Activated CD4-positive, CD25-positive, alpha-beta regulatory T cell treated with anti-CD3 and anti-CD28 coated beads, Interleukin-2, amount 50 U/mL, for 16 hours (primary cell): ENCODE data around the gene CMIP.
"Not testable (repeated sequence)": the region's sequence is repeated elsewhere in the genome, so short reads cannot be mapped to it uniquely, and the experiment has no call there.

Experiments
- DNase-seq: peaks from one replicate; pipeline ENCODE4 v3.0.0-alpha.2; 2020; ENCODE audit warnings: low read depth, low spot score

Gene CMIP

DNA sequence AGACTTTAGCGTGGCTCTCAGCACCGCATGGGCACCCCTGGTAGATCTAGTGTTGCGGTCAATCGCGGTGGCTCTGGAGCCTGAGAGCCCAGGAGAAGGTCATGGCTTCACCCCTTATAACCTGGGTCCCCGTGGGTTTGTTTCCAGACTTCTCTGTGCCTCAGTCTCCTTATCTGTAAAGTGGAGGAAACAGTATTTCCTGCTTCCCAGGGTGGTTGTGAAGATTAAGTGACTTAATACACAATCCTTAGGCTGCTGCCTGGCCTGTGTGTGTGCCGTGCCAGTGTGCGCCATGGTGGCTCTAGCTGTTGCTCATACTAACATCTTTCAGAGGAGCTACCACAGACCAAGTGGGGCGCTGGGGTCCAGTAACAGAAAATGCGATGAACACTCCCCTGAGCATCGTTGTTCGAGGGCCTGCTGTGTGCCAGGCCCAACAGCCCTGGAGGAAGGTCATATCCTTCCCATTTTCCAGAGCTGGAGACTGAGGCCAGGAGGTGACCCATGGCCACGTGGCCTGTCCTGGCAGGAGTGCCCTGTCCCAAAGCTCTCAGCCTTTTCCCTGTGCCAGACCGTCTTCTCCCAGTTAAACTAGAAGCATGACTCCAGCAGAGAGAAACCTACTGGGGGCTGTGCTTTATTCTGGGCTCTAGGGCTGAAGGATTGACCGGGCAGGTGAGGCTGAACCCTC is 70.1 kb downstream of the CMIP start:
- DNase-seq = no peak

DNA sequence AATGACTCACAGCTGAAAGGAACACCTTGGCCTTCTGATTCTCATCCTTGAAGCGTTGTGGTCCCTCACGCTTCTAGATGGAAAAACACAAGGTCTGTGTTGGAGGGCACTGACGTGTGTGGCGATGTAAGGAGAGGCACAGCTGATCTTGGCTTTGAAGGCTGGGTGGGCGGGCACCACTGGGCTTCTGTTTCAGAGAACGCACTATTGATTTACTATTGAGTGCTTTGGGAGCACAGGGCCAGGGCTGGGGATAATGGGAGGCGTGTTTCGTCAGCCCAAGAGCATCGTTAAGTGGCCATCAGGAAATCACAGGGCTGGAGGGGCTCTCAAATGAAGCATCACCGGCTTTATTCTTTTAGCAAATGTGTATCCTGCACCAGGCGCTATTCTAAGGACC is 70.7 kb downstream of the CMIP start:
- DNase-seq = no peak

DNA sequence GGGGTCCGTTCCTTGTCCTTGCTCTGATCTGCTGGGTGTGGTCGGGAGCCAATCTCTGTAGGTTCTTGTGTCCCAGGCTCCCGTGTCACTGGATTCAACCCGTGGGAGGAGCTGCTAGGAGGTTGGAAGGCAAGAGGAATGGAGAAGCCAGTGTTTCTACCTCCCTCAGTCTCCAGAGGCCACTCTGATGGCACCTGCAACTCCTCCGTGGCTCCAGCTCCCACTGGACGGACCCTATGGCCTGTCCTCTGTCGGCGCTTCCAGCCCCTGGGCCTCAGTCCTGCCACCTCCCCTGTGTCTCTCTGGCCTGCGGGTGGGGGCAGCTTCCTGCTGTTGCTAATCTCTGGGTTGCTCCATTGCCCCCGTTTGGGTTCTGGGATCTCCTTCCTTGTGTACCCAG is 71.1 kb downstream of the CMIP start:
- no peak for DNase-seq

DNA sequence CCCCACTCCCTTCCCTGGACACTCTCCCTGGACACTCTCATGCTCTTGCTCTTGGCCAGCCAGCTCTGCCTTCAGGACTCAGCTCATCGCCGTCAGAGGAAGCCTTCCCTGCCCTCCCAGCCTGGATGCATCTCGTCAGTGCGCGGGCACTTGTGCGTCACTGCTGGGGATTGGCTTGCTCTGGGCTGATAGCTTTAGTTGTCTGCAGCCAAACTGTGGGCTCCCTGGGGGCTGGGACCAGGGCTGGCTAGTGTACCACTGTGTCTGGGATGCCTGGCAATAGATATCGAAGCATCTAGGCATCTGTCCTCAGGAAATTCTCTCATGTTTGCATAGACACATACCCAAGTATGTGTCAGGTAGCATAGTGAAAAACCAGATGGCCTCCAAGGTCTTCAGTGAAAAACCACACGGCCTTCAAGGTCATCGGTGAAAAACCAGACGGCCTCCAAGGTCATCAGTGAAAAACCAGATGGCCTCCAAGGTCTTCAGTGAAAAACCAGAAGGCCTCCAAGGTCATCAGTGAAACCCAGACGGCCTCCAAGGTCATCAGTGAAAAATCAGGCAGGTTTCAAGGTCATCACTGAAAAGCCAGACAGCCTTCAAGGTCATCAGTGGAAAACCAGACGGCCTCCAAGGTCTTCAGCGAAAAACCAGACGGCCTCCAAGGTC is 72.0 kb downstream of the CMIP start:
- DNase-seq = no peak

DNA sequence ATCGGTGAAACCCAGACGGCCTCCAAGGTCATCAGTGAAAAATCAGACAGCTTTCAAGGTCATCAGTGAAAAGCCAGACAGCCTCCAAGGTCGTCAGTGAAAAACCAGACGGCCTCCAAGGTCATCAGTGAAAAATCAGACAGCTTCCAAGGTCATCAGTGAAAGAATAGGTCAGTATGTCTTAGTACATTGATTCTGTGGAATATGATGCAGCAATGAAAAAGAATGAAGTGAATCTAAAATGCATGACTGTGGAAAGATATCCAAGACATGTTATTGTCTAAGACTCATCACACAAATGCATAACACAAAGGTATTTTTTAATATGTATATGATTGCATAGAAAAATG is 72.5 kb downstream of the CMIP start:
- no peak for DNase-seq

DNA sequence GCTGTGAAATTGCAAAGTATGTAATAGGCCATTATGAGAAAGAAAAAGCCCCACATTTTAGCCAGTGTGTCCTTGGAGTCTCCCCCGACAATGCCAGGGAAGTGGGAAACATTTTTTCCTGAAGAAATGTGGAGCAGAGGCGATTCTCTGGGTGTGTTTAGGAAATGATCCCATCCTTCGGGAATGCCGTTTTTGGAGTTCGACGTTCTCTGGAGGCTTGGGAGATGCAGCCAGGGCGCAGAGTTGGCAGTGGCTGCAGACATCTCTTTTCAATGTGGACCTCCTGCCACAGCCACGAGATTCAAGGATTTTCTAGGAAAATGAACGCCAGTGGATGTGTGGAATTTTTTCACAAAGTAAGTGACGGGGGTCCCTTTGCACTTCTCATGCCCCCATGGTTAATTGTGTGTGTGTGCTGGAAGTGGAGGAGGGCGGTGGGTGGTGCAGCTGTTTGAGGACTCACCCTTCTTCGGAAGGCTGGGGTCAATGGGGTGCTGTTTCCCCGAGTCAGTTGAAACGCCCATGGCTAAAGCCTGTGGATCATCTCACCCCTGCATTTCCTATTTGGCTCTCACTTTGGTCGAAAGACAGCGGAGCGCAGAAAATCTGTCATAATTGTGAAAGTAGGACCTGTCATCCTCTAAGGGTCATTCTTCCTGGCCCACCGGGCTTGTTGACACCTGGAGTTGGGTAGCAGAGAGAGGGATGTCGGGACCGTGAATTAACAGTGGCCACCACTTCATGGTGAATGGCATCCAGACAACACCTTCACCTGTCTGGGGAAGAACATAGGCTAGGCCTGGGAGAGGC is 73.2 kb downstream of the CMIP start:
- no peak for DNase-seq

DNA sequence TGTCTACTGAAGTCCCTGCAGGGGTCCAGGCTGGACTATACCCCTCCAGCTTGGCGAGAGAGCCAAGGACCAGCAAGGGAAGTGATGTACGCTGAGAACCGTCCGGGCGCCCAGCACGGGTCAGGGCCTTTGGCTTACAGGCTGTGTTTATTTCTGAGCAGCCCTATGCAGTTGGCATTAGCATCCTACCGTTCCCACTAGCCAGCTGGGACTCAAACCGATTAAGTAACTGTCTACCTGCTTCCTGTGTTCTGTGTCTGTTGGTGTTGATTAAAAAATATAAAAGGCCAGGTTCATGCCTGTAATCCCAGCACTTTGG is 73.8 kb downstream of the CMIP start:
- DNase-seq = no peak

DNA sequence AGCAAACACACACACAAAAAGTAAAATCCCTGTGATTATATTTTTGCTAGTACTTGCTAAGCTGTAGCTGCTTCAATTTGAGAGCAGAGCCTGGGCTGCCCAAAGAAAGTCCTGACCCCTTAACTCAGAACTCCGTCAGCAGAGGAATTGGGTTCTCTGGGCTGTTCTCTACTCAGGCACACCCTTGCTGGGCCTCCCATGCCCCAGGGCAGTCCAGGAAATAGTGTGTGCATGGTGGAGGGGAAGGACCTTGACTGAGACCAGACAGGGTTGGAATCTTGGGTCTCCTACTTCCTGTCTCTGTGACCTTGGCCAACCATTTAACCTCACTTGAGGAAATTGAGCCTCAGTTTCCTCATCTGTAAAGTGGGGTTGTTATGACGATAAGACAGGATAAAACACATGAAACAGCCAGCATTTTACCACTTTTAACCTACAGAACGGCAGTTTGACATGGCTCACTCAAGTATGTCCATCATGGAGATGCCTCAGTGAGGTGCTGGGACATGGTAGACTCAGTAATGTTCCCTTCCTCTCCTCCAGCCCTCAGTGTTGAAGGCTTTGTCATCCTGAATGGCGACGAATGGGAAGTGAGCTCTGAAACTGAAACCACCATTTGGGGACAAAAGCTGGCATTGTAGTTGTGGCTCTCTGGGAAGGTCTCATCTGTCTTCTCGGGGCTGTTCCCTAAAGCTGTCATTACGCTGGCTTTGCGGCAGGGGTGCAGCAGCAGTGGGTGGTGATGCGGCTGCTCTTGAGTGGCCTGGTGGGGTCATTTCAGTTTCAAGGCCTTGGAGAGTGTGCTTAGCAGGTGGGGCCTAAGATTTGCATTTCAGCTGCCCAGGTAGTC is 74.9 kb downstream of the CMIP start:
- no peak for DNase-seq

DNA sequence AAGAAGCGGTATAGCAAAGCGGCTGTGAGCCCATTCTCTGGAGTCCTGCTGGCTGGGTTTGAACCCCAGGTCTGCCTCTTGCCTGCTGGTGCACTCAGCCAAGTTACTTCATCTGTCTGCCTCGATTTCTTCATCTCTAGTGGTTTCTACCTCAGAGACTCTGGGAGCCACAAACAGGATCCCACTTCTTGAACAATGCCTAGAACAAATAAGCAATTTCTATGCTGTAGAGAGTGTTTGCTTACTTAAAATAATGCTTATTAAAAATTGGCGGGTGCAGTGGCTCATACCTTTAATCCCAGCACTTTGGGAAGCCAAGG is 75.5 kb downstream of the CMIP start:
- DNase-seq = no peak

DNA sequence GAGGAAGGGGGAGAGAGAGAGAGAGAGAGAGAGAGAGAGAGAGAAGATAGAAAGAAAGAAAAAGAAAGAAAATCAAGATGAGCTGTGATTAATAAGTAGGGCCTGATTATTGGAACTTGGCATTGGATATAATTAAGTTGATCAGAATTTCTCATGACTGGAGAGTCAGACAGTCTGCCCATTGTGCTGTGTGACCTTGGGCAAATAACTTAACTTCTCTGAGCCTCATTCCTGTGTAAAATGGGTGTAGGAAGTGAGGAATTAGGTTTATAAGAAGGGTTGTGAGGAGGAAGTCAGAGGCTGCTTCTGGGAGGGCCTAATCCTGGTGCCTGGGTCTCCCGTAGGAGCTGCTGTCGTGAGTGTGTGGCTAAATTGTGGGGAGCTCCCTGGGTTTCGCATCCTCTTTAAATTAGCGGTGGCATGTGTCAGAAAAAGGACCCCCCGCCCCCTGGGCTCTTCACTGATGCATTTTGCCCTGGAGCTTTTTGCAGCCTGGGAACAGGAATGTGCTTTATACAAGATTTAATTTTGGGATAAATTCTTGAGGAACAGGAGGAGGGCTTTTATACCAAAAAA is 76.0 kb downstream of the CMIP start:
- no peak for DNase-seq

DNA sequence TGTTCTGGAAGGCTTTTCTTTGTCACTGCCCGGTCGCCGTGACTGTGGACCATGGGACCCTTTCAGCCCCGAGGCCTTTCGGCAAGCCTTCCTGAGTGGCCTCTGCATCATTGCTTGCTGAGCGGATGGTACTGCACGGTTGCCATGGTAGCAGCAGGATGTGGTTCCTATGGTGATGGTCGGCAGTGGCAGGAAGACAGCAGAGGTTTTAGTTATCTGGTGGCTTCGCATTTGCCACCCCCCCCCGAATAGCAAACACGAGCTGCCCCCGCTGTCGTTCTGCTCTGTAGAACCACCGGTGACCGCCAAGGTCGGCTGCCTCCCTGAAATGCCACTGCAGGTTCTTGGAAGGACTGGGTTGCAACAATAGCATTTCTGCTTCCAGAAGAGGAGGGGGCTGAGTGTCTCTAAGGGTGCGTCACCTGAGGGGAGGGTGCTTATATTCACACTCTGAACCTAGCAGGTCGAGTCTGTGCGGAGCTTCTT is 76.6 kb downstream of the CMIP start:
- peak; percentile 45 for DNase-seq

DNA sequence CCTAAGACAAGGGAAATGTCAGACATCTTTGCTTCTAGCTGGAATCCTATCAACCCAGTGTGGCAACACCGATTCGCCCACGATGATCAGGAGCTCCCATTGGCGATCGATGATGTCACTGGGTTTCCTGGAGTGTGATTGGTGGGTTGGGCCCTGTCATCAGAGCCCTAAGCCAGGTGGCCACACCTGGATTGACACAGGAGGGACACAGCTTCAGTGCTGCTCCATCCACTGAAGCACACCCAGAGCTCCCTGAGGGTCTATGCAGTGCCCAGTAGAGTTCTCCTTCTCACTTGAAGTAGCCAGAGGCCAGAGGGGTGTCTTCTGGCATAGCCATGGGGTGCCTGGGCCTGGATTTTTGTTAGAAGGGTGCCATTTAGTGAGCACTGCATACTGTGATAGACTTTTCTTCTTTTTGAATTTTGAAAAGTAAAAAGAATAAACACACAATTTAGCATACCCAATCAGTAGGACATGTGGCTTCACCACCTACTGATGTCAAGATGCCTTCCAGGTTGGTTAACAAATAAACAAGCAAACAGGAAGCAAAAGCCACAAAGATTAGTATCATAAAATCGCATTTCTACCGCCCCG is 77.6 kb downstream of the CMIP start:
- DNase-seq = no peak

DNA sequence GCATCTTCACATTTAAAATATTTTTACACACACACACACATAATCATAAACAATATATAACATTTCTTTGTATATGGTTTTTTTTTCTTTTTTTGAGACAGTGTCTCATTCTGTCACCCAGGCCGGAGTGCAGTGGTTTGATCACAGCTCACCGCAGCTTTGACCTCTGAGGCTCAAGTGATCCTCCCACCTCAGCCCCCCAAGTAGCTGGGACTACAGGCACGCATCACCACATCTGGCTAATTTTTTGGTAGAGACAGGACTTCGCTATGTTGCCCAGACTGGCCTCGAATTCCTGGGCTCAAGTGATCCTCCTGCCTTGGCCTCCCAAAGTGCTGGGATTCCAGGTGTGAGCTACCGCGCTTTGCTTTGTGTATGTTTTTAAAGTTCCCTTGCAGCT is 78.2 kb downstream of the CMIP start:
- DNase-seq = not testable (repeated sequence)

DNA sequence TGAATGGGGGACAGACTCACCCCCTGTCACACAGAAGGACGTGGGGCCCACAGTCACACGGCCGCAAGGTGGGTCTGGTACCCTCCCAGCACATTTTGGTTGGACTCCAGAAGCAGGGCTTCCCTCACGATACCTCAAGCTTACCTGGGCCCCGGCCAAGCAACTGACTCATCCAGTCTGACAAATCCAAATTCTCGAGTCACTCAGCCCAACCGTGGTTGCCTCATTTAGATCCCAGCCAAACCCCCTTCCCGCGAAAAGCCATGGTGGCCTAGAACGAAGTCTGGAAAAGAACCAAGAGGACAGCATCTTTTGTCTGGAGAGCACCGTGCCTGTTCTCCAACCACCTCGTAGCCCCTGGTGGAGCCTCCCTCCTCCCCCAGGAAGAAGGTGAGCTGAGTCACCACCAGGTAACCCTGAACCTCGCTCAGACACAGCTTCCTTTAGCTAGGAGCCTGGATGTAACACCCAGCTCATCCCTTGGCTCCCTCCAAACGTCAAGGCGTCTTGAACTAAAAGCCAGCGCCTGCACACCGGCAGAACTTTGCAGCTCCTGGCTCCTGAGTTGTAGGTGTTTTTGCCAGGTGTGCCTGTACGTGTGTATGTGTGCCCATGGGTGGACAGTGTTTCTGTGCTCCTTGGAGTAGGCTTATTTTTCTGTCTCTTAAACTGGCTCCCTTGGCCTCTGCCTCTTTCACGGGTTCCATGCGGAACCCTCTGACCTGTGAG is 78.9 kb downstream of the CMIP start:
- DNase-seq = no peak

DNA sequence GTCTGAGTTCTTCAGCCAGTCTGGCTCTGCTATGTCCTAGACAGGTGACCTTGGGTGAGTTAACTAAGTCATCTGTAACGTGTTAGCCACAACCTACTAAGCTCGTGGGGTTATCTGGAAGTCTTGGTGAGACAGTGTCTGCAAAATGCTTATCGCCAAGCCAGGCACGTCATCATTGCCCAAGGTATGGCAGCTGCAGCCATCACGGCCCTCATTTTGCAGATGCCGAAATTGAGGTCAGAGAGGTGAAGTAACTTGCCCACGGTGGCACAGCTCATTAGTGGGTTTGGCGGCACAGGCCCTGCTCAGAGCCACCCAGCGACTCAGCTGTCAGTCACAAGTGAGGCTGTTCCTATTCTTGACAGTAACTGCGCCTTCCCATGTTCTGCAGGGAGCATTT is 79.8 kb downstream of the CMIP start:
- DNase-seq = no peak

DNA sequence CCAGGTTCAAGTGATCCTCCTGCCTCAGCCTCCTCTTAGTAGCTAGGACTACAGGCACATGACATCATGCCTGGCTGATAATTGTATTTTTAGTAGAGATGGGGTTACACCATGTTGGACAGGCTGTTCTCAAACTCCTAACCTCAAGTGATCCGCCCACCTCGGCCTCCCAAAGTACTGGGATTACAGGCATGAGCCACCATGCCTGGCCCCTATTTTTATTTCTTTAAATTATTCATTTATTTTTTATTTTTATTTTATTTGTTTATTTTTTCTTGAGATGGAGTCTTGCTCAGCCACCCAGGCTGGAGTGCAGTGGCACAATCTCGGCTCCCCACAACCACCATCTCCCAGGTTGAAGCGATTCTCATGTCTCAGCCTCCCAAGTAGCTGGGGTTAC is 80.3 kb downstream of the CMIP start:
- DNase-seq = not testable (repeated sequence)

DNA sequence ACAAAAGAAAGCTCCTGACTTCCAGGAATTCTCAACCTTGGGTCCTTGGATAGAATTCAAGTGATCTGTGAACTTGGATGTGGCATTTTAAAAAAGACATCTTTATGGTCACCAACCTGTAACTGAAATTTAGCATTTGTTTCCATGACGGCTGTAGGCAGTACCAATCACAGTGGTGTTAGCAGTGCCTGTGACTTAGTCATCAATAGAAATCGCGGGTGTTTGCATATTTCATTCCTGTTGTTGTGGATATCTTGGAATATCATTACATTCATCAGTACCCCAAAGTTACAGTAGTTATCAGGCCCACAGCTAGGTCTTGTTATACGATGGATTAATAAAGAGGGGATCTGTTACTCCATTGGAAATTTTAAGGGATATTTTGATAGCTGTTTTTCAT is 81.6 kb downstream of the CMIP start:
- DNase-seq = no peak

DNA sequence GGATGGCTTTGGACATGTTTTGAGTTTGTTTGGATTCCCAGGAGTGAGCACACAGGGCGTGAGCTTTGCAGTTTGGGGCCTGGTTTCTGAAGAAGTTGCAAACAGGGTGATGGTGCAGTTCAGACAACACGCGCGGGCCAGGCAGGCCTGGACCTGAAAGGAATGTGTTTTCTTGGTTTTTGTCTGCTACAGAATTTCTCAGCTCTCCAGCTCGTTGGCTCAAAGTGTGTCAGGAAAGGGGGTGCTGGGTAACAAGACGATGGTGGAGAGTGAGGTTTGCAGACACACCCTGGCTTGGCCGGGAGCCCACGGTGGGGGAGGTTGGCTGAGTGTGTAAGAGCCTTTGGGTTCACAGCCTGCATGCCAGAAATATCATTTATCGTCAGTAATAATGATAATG is 82.3 kb downstream of the CMIP start:
- DNase-seq = no peak

DNA sequence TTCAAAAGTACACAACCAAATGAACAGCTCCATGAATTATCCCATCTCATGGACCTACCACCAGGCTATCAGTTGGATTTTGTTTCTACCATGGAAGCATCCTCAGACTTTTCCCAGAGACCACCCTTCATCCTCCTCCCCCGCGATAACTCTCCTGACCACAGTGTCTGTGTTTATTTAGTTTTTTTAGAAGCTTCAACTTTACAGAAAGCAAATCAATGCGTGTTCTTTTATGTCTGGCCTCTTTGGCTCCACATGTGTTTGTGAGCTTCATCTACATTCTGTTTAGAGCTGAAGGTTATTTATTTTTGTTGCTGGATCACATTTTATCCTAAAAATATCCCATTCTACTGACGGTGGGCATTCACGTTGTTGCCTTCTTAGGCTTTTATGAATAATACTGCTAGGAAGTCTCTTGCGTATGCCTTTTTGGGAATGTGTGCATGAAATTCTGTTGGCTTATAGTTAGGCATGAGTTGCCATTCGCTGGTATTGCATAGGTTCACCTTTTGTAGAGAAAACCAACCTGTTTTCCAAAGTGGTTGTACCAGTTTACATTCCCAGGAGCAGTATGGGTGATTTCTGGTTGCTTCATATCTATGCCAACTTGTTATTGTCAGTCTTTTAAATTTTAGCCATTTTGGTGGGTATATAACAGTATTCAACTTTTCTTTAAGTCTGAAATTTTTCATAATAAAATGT is 83.0 kb downstream of the CMIP start:
- DNase-seq = no peak

DNA sequence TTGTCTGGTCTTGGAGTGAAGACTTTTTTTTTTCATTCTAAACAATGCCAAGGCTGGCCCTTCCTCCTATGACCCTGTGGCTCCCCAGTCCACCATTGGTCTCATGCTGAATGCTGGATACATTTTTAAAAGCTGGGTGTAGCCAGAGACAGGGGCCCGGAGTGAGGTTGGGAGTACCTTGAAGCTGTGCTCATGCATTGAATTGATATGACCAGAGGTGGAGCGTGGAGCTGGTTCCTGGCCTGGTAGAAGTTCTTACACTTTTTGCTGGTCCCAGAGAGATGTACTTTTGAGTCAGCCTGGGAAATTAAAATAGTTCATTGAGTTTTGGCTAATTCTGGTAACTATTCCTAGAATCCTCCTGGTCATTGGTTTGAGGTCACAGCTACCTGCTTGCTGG is 83.6 kb downstream of the CMIP start:
- no peak for DNase-seq
